Smooth muscle cell (in vitro differentiated cells): ENCODE data around the gene SNTA1. TPM values are rescaled to one million over a fixed set of nuclear protein-coding genes. Genes with fewer than 3 reads are reported as not detected.

ENCODE experiments used
- DNase-seq: peaks from one replicate; lab custom pipeline; 2025; ENCODE audit not compliant: unreplicated experiment; lab: John Stamatoyannopoulos, UW
- H2AFZ ChIP-seq: fragments of 200-600 bp; sonication (generic); 2 replicates; pipeline ENCODE4 v1.6.0; 2016; ENCODE audit warnings: antibody characterized with exemption, low read depth, mild to moderate bottlenecking
- H3F3A ChIP-seq: fragments of 200-600 bp; sonication (generic); 2 replicates; pipeline ENCODE4 v1.6.0; 2017; ENCODE audit warnings: antibody characterized with exemption, low read depth
- H3K27ac ChIP-seq: fragments of 200-600 bp; sonication (generic); 2 replicates; pipeline ENCODE4 v1.5.1; 2016; ENCODE audit warnings: low read depth, mild to moderate bottlenecking
- H3K27me3 ChIP-seq: fragments of 200-600 bp; sonication (generic); 2 replicates; pipeline ENCODE4 v1.6.1; 2016; ENCODE audit warnings: low read depth, mild to moderate bottlenecking
- H3K36me3 ChIP-seq: fragments of 200-600 bp; sonication (generic); 2 replicates; pipeline ENCODE4 v1.5.1; 2016; ENCODE audit warnings: low read depth
- H3K4me1 ChIP-seq: fragments of 200-600 bp; sonication (generic); 2 replicates; pipeline ENCODE4 v1.5.1; 2016; ENCODE audit warnings: low read depth
- H3K4me2 ChIP-seq: fragments of 200-600 bp; sonication (generic); 2 replicates; pipeline ENCODE4 v1.6.0; 2016; ENCODE audit warnings: mild to moderate bottlenecking
- H3K4me3 ChIP-seq: fragments of 200-600 bp; sonication (generic); 2 replicates; pipeline ENCODE4 v1.5.1; 2016; ENCODE audit warnings: mild to moderate bottlenecking
- H3K79me2 ChIP-seq: fragments of 200-600 bp; sonication (generic); 2 replicates; pipeline ENCODE4 v1.6.0; 2016; ENCODE audit warnings: low read depth, mild to moderate bottlenecking
- H3K9ac ChIP-seq: fragments of 200-600 bp; sonication (generic); 2 replicates; pipeline ENCODE4 v1.6.0; 2016; ENCODE audit warnings: low read depth
- H3K9me3 ChIP-seq: fragments of 200-600 bp; sonication (generic); replicated peaks from 2 replicates; pipeline ENCODE4 v1.5.1; 2016; ENCODE audit warnings: low read depth
- H4K20me1 ChIP-seq: fragments of 200-600 bp; sonication (generic); 2 replicates; pipeline ENCODE4 v1.6.0; 2016; ENCODE audit warnings: low read depth
- WGBS: methylation state at CpG from one replicate; pipeline ENCODE4 v1.1.7; 2016; ENCODE audit warnings: low lambda C conversion rate; 5-methylcytosine and 5-hydroxymethylcytosine counted together
- polyA plus RNA-seq: library from polyadenylated mRNA; unstranded; fragments of >200 nt; fragmentation: Nextera tagmentation; extraction: Ambion mirVana; gene quantifications from 2 replicates; pipeline ENCODE4 v1.2.1, GENCODE V29; 2016
- total RNA-seq: library from RNA; depleted of rRNA; stranded (reverse); fragments of >200 nt; gene quantifications from 2 replicates; pipeline ENCODE4 v1.2.3, GENCODE V29; 2014
- TF ChIP-seq, protein P1 (sequence below): fragments of 200-600 bp; sonication (generic); IDR thresholded peaks from 2 replicates; pipeline ENCODE4 v1.5.1; 2017; ENCODE audit warnings: borderline replicate concordance, mild to moderate bottlenecking, antibody characterized with exemption; ENCODE audit not compliant: insufficient read depth, poor library complexity, severe bottlenecking

The SNTA1 gene
- total and polyA plus RNA-seq, 2 experiments from 2014 or later: 39.2 to 58.2 TPM

DNA sequence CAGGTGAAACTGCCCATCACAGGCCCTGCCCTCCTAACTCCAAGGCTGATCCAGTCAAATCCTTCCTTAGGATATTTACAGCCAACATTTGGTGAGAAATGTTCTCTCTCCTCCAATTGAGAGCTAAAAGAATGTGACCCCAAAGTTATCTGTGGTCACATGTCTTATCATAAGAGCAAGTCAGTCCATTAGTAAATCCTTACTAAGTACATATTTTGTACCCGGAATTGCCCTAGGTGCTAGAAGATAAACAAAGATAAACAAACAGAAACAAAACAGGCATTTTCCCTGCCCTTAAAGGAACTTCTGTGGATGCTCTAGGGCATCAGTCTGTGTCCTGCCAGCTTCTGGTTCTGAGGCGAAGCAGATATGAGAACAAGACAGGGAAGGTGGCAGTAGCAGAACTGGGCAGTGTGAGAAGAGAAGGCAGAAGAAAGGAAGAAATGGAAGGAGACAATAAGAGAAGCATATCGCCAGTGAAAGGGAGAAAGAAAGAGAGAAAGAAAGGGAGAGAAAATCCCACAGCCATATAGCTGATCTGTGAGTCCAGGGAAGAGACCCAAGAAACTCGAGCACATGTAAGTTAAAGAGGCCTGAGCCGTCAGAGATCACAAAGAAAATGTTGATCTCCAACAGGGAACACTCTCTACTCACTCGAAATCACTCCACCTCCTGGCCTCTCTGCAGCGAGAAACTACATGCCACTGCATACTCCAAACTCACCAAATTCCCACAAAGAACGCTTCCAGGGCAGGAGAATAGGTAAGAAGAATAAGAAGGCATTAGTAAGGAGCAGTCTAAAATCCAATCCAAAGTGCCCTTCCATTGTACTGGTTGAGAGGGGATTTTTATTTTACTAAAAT is 83.9 kb downstream of the SNTA1 start:
- H3K4me1 ChIP-seq: no peaks in the 10 kb centered on the region
- no peak overlapping the region for H2AFZ ChIP-seq
- no peaks in the 10 kb centered on the region for H3K79me2 ChIP-seq
- no peak overlapping the region for H3K4me3 ChIP-seq
- WGBS: 87% methylated on average over 8 of the region's 8 CpGs
- H3F3A ChIP-seq: no peaks in the 10 kb centered on the region
- H3K9ac ChIP-seq: no peak overlapping the region
- H4K20me1 ChIP-seq: no peaks in the 10 kb centered on the region
- H3K4me2 ChIP-seq: no peak overlapping the region
- H3K27me3 ChIP-seq: no peaks in the 10 kb centered on the region
- peaks cover 31% of the 10 kb centered on the region for H3K36me3 ChIP-seq
- no peaks in the 10 kb centered on the region for H3K9me3 ChIP-seq
- DNase-seq: no peak
- TF ChIP-seq, protein P1, sequence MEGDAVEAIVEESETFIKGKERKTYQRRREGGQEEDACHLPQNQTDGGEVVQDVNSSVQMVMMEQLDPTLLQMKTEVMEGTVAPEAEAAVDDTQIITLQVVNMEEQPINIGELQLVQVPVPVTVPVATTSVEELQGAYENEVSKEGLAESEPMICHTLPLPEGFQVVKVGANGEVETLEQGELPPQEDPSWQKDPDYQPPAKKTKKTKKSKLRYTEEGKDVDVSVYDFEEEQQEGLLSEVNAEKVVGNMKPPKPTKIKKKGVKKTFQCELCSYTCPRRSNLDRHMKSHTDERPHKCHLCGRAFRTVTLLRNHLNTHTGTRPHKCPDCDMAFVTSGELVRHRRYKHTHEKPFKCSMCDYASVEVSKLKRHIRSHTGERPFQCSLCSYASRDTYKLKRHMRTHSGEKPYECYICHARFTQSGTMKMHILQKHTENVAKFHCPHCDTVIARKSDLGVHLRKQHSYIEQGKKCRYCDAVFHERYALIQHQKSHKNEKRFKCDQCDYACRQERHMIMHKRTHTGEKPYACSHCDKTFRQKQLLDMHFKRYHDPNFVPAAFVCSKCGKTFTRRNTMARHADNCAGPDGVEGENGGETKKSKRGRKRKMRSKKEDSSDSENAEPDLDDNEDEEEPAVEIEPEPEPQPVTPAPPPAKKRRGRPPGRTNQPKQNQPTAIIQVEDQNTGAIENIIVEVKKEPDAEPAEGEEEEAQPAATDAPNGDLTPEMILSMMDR: no peak
- no peak overlapping the region for H3K27ac ChIP-seq

Other genes starting within 250 kb of the SNTA1 start
- not detected in 2 replicates for gene BPIFA3, start 226.4 kb downstream of the SNTA1 start, total RNA-seq
- not detected in 2 replicates for gene BPIFA3, start 226.4 kb downstream of the SNTA1 start, polyA plus RNA-seq
- gene BPIFA1, start 207.8 kb downstream of the SNTA1 start, total RNA-seq: not detected in 2 replicates
- not detected in 2 replicates for gene BPIFA1, start 207.8 kb downstream of the SNTA1 start, polyA plus RNA-seq
- not detected in 2 replicates for gene BPIFB1, start 160.5 kb downstream of the SNTA1 start, total RNA-seq
- not detected in 2 replicates for gene BPIFB1, start 160.5 kb downstream of the SNTA1 start, polyA plus RNA-seq
- gene CDK5RAP1, start 42.2 kb downstream of the SNTA1 start, total RNA-seq: 29.5 and 30.3 TPM in 2 replicates
- 54.7 and 65.9 TPM in 2 replicates for gene CDK5RAP1, start 42.2 kb downstream of the SNTA1 start, polyA plus RNA-seq
- gene CBFA2T2, start 46.3 kb upstream of the SNTA1 start, total RNA-seq: 40.3 and 41.6 TPM in 2 replicates
- gene CBFA2T2, start 46.3 kb upstream of the SNTA1 start, polyA plus RNA-seq: 18.2 and 25.1 TPM in 2 replicates
- gene C20orf144, start 218.6 kb upstream of the SNTA1 start, total RNA-seq: 0.09 and 1.1 TPM in 2 replicates
- gene C20orf144, start 218.6 kb upstream of the SNTA1 start, polyA plus RNA-seq: 0.57 and 0.73 TPM in 2 replicates
- 0.04 and 1.8 TPM in 2 replicates for gene ACTL10, start 223.2 kb upstream of the SNTA1 start, total RNA-seq
- gene ACTL10, start 223.2 kb upstream of the SNTA1 start, polyA plus RNA-seq: 0.49 and 1.1 TPM in 2 replicates
- gene NECAB3, start 230.7 kb upstream of the SNTA1 start, total RNA-seq: 20.3 and 37.6 TPM in 2 replicates
- gene NECAB3, start 230.7 kb upstream of the SNTA1 start, polyA plus RNA-seq: 24.9 and 25.8 TPM in 2 replicates
- gene E2F1, start 242.6 kb upstream of the SNTA1 start, total RNA-seq: 5.0 and 6.1 TPM in 2 replicates
- 17.5 and 19.4 TPM in 2 replicates for gene E2F1, start 242.6 kb upstream of the SNTA1 start, polyA plus RNA-seq